Gastrocnemius medialis (tissue), 4 donors: ENCODE results near the gene GPR183. TPM values are rescaled to one million over a fixed set of nuclear protein-coding genes. Genes with fewer than 3 reads are reported as not detected.
A peak's percentile ranks its signal among the peaks of the same experiment; 100 is the strongest.

ENCODE experiments used
- ATAC-seq, 2 donors: fragments of 150-250 bp; one replicate each; pipeline ENCODE4 v1.9.1; 2016
- DNase-seq, 2 donors: peaks; one replicate each; pipeline ENCODE4 v3.0.0-alpha.2; 2019
- H3K27ac ChIP-seq, 4 donors: fragments of 200-600 bp; sonication (generic); 1 replicate in 1 of 4; 2 replicates in 3 of 4; pipeline ENCODE4 v1.5.1; 2016 to 2018; ENCODE audit warnings: mild to moderate bottlenecking in 2 of 4, moderate library complexity in 1 of 4
- H3K27me3 ChIP-seq, 3 donors: fragments of 200-600 bp; sonication (generic) in 2 of 3; 1 replicate in 1 of 3; 2 replicates in 2 of 3; pipeline versions ENCODE4 v1.5.1 to v1.6.0; 2016 to 2019; ENCODE audit warnings: mild to moderate bottlenecking in 1 of 3, moderate library complexity in 1 of 3
- H3K36me3 ChIP-seq, 2 donors: fragments of 200-600 bp; sonication (generic) in 1 of 2; one replicate each; pipeline ENCODE4 v1.5.1; 2017 to 2018
- H3K4me1 ChIP-seq, 2 donors: fragments of 200-600 bp; sonication (generic) in 1 of 2; one replicate each; pipeline ENCODE4 v1.5.1; 2016 to 2017; ENCODE audit warnings: mild to moderate bottlenecking in 2 of 2
- H3K4me3 ChIP-seq, 4 donors: fragments of 200-600 bp; sonication (generic) in 3 of 4; 1 replicate in 1 of 4; 2 replicates in 3 of 4; pipeline ENCODE4 v1.5.1; 2016 to 2019; ENCODE audit warnings: mild to moderate bottlenecking in 2 of 4
- H3K9me3 ChIP-seq, 3 donors: fragments of 200-600 bp; sonication (generic) in 2 of 3; 1 replicate in 1 of 3; 2 replicates in 2 of 3; pipeline ENCODE4 v1.5.1; 2016 to 2019
- POLR2A ChIP-seq, 2 donors: fragments of 450-650 bp; IDR thresholded peaks; one replicate each; pipeline ENCODE4 v1.6.1; 2017; ENCODE audit warnings: antibody characterized with exemption in 2 of 2, mild to moderate bottlenecking in 2 of 2, moderate library complexity in 2 of 2
- in situ Hi-C, 4 donors: fragments of 200-750 bp; cut with MboI; loops; one replicate each; pipeline versions ENCODE4 v1.15.0 to v1.8.0; 2017; ENCODE audit warnings: low sequenced_read_pairs in 4 of 4
- intact Hi-C: fragments of 100-400 bp; cut with DNase I; formaldehyde crosslinking; loops from one replicate; pipeline ENCODE4 v1.15.1; 2023; ENCODE audit warnings: low total_unique reads
- total RNA-seq, 4 donors: library from RNA; depleted of rRNA; stranded (reverse); fragments of >200 nt; gene quantifications; one replicate each; pipeline versions ENCODE4 v1.1.0 to v1.2.3, GENCODE V29; 2016
- TF ChIP-seq, protein P1 (sequence below), 5 experiments: fragments of 450-650 bp in 3 of 5; fragments of 200-600 bp in 2 of 5; sonication (generic) in 2 of 5; IDR thresholded peaks in 4 of 5; conservative IDR thresholded peaks in 1 of 5; 1 replicate in 4 of 5; 2 replicates in 1 of 5; pipeline ENCODE4 v1.5.1; 2016 to 2019; ENCODE audit warnings: antibody characterized with exemption in 5 of 5, mild to moderate bottlenecking in 3 of 5, moderate library complexity in 3 of 5

The GPR183 gene
- total RNA-seq, 4 donors from 2014 or later, result 0.49 to 3.4 (median 2.5) TPM

DNA sequence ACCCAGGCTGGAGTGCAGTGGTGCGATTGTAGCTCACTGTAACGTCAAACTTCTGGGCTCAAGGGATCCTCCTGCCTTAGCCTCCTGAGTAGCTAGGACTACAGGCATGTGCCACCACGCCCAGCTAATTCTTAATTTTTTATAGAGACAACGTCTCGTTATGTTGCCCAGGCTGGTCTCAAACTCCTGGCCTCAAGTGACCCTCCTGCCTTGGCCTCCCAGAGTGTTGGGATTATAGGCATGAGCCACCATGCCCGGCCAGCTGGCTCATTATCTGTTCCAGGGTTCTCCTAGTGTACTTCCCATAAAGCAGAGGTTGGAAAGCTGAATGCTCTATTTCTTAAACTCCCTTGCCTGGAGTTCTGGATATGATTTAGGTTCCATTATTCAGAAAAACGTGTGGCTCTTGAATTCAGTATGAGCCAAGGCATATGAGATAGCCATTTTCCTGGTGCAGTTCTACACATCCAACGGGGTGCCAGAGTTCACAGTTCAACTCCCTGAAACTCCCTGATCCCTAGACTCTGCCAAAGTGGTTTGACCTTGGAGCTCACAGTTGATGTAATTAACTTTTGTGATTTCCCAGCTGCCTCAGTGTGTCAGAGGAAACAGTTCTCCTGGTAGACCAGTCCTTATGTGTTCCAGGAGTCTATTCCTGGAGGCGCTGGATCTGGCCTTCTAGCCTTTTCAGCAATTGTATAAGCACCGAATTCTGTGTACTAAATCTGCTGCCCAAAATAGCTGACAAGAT lies 21.6 kb downstream of the GPR183 start:
- no peak for TF ChIP-seq POLR2A (IDR thresholded peaks at IDR 0.05)
- TF ChIP-seq, protein P1, sequence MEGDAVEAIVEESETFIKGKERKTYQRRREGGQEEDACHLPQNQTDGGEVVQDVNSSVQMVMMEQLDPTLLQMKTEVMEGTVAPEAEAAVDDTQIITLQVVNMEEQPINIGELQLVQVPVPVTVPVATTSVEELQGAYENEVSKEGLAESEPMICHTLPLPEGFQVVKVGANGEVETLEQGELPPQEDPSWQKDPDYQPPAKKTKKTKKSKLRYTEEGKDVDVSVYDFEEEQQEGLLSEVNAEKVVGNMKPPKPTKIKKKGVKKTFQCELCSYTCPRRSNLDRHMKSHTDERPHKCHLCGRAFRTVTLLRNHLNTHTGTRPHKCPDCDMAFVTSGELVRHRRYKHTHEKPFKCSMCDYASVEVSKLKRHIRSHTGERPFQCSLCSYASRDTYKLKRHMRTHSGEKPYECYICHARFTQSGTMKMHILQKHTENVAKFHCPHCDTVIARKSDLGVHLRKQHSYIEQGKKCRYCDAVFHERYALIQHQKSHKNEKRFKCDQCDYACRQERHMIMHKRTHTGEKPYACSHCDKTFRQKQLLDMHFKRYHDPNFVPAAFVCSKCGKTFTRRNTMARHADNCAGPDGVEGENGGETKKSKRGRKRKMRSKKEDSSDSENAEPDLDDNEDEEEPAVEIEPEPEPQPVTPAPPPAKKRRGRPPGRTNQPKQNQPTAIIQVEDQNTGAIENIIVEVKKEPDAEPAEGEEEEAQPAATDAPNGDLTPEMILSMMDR (IDR thresholded peaks at IDR 0.05 in 4 of 5, conservative IDR thresholded peaks at IDR 0.05 in 1 of 5), result no peak
- no peak overlapping the region for H3K4me3 ChIP-seq
- H3K9me3 ChIP-seq, result no peaks in the 10 kb centered on the region
- intact Hi-C loops (loop anchor here (10.0 kb wide), 1 partner anchor 209 kb away; no protein-coding TSS in a partner anchor), in situ Hi-C loops (no loop called here)
- no peaks in the 10 kb centered on the region for H3K36me3 ChIP-seq
- peak overlapping the region; percentile 17 to 78 (median 55) for H3K27ac ChIP-seq
- DNase-seq (no peak), ATAC-seq (no peak)
- H3K27me3 ChIP-seq, result no peaks in the 10 kb centered on the region
- peaks cover 55 to 59% of the 10 kb centered on the region in 2 donors for H3K4me1 ChIP-seq

- intact Hi-C loops, result loop anchor here (1.0 to 10.0 kb wide), 3 partner anchors 24 to 212 kb away; partner anchors contain the start of gene GPR183
- in situ Hi-C loops, result no loop called here
- ATAC-seq (peak in 1 of 2 donors; percentile 12), DNase-seq (no peak)
- Histone ChIP-seq H3K36me3 (no peaks in the 10 kb centered on the region), H3K4me3 (no peak overlapping the region), H3K27ac (peak overlapping the region; percentile 60 to 78 (median 75)), H3K27me3 (no peaks in the 10 kb centered on the region), H3K4me1 (peaks cover 47 to 51% of the 10 kb centered on the region in 2 donors), H3K9me3 (no peaks in the 10 kb centered on the region)
- TF ChIP-seq, protein P1 (IDR thresholded peaks at IDR 0.05 in 4 of 5, conservative IDR thresholded peaks at IDR 0.05 in 1 of 5), result no peak
- TF ChIP-seq POLR2A (IDR thresholded peaks at IDR 0.05), result no peak
Observed at GRCh38 chr13:99282264-99283231, 24.7 kb downstream of the GPR183 start.

GRCh38 chr13:99281811-99282263 lies 25.4 kb downstream of the GPR183 start:
- H3K36me3 ChIP-seq, result no peaks in the 10 kb centered on the region
- no peaks in the 10 kb centered on the region for H3K9me3 ChIP-seq
- in situ Hi-C loops (no loop called here), intact Hi-C loops (loop anchor here (1.0 to 10.0 kb wide), 3 partner anchors 25 to 213 kb away; partner anchors contain the start of gene GPR183)
- ATAC-seq (peak; percentile 91 to 96), DNase-seq (peak; percentile 66 to 88)
- H3K27ac ChIP-seq, result peak overlapping the region; percentile 60 to 78 (median 75)
- H3K4me1 ChIP-seq, result peaks cover 45 to 54% of the 10 kb centered on the region in 2 donors
- TF ChIP-seq, protein P1 (IDR thresholded peaks at IDR 0.05 in 4 of 5, conservative IDR thresholded peaks at IDR 0.05 in 1 of 5), result no peak
- peak; percentile 25 to 43 for TF ChIP-seq POLR2A (IDR thresholded peaks at IDR 0.05)
- H3K27me3 ChIP-seq, result no peaks in the 10 kb centered on the region
- H3K4me3 ChIP-seq, result no peak overlapping the region

GRCh38 chr13:99280166-99280565 lies 27.0 kb downstream of the GPR183 start:
- no peaks in the 10 kb centered on the region for H3K27me3 ChIP-seq
- peaks cover 40 to 57% of the 10 kb centered on the region in 2 donors for H3K4me1 ChIP-seq
- in situ Hi-C loops, result no loop called here

More at GRCh38 chr13:99280166-99280565, 27.0 kb downstream of the GPR183 start:
- DNase-seq (no peak), ATAC-seq (no peak)
- Histone ChIP-seq H3K36me3 (no peaks in the 10 kb centered on the region), H3K27ac (peak overlapping the region; percentile 60 to 78 (median 75)), H3K4me3 (no peak overlapping the region), H3K9me3 (no peaks in the 10 kb centered on the region)
- TF ChIP-seq, protein P1 (IDR thresholded peaks at IDR 0.05 in 4 of 5, conservative IDR thresholded peaks at IDR 0.05 in 1 of 5), result no peak
- peak in 1 of 2 donors; percentile 47 for TF ChIP-seq POLR2A (IDR thresholded peaks at IDR 0.05)
- intact Hi-C loops, result loop anchor here (10.0 kb wide), 1 partner anchor 215 kb away; no protein-coding TSS in a partner anchor
